Fibroblast of lung (primary cell): ENCODE measurements around the gene RABIF.

Experiments
- EZH2 ChIP-seq: IDR thresholded peaks from 2 replicates; pipeline ENCODE4 v1.5.1; 2012; ENCODE audit warnings: low read length, control low read depth, mild to moderate bottlenecking; ENCODE audit errors: missing control alignments
- TF ChIP-seq, protein P1 (sequence below), 2 donors: IDR thresholded peaks in 1 of 2; conservative IDR thresholded peaks in 1 of 2; 1 replicate in 1 of 2; 2 replicates in 1 of 2; pipeline ENCODE4 v1.5.1; 2011 to 2012; ENCODE audit warnings: low read length in 2 of 2, control low read depth in 1 of 2, inconsistent platforms in 1 of 2, low read depth in 1 of 2, mild to moderate bottlenecking in 1 of 2

DNA sequence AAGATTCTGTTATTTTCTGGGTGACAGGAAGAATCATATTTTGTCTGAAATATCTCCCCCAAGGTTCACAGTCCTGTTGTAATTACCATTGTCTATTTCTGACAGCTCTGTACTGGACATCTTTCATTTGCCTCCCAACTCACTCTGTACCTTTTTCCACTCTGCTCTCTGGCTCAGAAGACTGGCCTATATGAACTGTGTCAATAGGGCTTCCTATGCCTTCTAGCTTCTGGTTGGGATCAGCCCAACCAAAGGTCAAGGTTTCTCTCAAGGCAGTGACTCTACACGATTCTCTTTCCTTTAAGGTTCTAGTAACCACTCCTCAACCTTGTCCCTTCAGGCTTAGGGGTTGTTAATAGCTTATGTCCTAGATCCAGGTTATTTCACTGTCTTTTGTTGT lies 20.5 kb upstream of the RABIF start:
- TF ChIP-seq, protein P1, sequence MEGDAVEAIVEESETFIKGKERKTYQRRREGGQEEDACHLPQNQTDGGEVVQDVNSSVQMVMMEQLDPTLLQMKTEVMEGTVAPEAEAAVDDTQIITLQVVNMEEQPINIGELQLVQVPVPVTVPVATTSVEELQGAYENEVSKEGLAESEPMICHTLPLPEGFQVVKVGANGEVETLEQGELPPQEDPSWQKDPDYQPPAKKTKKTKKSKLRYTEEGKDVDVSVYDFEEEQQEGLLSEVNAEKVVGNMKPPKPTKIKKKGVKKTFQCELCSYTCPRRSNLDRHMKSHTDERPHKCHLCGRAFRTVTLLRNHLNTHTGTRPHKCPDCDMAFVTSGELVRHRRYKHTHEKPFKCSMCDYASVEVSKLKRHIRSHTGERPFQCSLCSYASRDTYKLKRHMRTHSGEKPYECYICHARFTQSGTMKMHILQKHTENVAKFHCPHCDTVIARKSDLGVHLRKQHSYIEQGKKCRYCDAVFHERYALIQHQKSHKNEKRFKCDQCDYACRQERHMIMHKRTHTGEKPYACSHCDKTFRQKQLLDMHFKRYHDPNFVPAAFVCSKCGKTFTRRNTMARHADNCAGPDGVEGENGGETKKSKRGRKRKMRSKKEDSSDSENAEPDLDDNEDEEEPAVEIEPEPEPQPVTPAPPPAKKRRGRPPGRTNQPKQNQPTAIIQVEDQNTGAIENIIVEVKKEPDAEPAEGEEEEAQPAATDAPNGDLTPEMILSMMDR (conservative IDR thresholded peaks at IDR 0.05 in 1 of 2, IDR thresholded peaks at IDR 0.05 in 1 of 2; ENCODE audit: low read depth in 1 of 2, low read length in 2 of 2), result no peak
- no peak for TF ChIP-seq EZH2
